Endometrial microvascular endothelial cells (primary cell): ENCODE measurements around the gene POLG2. TPM values are rescaled to one million over a fixed set of nuclear protein-coding genes. Genes with fewer than 3 reads are reported as not detected.

Experiments
- in situ Hi-C: cut with HindIII; loops from 2 replicates; pipeline ENCODE4 v1.10.0; 2017; ENCODE audit warnings: low sequenced_read_pairs, low pct_unique_long_range_greater_than_20kb; ENCODE audit errors: inconsistent ontology term
- total RNA-seq: library from RNA; depleted of rRNA; stranded (reverse); fragments of >200 nt; gene quantifications from one replicate; pipeline ENCODE4 v1.2.3, GENCODE V29; 2015; ENCODE audit errors: inconsistent ontology term

POLG2 gene
- total RNA-seq, 1 donor from 2014 or later, result 15.4 TPM

DNA sequence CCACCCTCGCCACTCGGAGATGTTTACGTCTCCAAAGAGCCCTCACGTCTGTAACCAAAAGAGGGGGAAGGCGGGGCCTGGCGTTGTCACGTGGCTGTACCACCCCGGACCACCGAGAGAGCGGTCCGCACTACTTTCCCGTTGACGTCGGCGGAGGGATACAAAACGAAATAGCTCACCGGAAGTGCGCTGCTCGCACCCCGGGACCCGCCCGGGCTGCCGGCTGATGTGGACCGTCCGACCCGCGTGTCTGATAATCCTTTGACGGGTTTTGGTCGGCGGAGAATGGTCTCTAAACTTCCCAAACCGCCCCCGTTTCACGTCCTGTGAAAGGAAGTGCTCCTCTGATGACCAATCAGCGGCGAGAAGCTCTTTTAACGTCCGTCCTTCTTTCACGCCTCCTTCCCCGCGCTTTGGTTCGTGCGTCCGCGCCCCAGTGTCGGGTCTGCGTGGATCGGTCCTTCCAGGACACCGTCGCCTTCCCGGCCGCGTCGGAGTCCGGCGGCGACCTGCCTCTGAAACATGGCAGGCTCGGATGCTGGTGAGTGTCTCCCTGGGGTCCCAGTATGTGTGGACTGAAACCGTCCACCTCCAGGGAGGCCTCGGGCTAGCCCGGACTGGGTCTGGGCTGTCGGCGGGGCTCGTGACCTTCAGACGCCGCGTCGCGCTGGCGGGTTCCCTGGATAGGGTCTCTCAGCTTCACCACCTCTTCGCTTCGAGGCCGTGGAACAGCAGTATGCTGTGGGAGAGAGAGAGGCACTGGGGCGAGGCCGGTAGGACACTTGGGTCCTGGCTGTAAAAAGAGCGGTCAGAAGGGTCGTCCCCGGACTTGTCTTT, 9.9 kb upstream of the POLG2 start, which contains the start of gene CEP95:
CEP95 (plus strand) TSS at position 402 of the 837 bp plus-strand sequence; CDS start at position 523, 121 bp downstream.
- in situ Hi-C loops, result no loop called here

GRCh38 chr17:64506201-64506575, 9.3 kb upstream of the POLG2 start, which contains the start of gene DDX5:
DDX5 (minus strand) TSS chr17:64506289; CDS start chr17:64506119, 170 bp downstream.
- in situ Hi-C loops, result no loop called here

GRCh38 chr17:64505340-64506200, 8.7 kb upstream of the POLG2 start:
- in situ Hi-C loops, result no loop called here

DNA sequence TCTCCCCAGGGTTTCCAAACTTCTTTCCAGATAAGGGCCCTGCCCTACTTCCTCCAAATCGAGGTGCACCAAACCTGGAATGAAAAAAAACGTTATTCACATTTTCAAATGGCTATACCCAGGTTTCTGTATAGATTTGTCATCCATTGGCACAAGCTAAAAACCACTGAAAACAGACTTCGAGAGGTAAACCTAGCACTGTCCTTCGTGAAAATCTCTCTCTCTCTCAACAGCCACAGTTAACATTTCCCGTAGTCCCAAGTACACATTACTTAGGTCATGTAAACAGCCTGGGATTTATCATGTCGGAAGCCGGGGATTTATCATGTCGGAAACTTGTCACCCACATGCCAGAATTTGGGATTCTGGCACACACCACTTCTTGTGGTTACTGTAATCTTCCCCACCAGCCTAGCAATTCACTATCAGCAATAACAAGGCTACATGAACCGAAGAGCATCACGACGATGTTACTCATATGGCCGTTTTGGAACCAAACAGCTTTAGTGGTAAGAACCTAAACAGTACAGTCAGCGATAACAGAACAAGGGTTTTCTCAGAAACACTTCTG, 8.0 kb upstream of the POLG2 start:
- in situ Hi-C loops, result no loop called here

DNA sequence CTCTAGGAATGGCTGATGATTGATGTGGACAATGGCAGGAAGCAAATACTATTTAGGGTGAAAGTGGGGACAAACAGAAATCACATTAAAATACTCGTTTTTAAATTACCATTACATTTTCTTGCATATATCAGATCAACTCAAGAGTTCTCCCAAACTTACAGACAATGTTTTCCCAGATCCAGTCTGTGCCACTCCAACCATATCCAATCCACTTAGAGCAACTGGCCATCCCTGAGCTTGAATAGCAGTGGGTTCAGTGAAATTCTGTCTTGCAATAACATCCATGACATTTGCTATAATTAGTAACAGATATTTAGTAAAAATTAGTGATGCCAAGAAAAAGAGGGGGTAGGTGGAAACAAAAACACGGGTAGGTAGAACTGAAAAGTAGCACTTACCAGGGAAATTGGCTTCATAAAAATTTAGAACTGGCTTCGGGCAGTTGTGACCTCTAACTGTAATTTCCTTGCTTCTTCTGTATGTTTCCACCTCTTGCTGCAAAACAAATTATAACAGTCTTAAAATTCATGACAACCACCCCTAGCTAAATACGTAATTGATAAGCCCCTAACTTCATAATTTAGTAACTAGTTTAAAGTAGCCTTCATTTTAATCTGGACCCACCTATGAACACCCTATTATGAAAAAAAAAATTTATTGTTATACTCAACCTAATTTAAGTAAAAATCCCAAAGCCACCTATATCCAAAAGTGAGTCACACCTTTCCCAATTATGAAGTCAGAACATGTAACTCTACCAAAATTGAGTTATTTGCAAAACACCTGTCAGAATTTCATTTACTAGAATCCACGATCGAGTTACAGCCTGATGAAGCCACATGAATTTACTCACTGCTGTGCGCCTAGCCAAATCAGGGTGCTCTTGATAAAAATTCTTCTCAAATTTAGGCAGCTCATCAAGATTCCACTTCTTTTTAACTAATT, 7.2 kb upstream of the POLG2 start:
- in situ Hi-C loops, result no loop called here

- in situ Hi-C loops, result no loop called here
Measured at GRCh38 chr17:64503341-64503740, 6.5 kb upstream of the POLG2 start.

- in situ Hi-C loops, result no loop called here
Measured at GRCh38 chr17:64502809-64503208, 6.0 kb upstream of the POLG2 start.

DNA sequence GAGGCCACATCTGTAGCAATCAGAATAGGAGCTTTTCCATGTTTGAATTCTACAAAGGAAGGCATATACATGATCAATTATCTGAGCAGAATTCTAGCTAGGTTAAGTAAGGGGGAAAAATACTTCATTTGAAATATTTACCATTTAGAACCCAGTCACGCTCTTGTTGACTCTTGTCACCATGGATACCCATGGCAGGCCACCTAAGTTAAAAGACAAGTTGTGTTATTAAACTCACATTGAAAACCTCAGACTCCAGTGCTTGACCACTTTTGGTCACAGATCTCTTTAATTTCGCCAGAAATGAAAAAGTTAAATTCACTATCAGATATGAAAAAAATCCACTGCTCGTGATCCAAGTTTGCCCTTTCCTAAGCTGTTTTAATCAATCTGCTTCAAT, 5.2 kb upstream of the POLG2 start:
- in situ Hi-C loops, result no loop called here

DNA sequence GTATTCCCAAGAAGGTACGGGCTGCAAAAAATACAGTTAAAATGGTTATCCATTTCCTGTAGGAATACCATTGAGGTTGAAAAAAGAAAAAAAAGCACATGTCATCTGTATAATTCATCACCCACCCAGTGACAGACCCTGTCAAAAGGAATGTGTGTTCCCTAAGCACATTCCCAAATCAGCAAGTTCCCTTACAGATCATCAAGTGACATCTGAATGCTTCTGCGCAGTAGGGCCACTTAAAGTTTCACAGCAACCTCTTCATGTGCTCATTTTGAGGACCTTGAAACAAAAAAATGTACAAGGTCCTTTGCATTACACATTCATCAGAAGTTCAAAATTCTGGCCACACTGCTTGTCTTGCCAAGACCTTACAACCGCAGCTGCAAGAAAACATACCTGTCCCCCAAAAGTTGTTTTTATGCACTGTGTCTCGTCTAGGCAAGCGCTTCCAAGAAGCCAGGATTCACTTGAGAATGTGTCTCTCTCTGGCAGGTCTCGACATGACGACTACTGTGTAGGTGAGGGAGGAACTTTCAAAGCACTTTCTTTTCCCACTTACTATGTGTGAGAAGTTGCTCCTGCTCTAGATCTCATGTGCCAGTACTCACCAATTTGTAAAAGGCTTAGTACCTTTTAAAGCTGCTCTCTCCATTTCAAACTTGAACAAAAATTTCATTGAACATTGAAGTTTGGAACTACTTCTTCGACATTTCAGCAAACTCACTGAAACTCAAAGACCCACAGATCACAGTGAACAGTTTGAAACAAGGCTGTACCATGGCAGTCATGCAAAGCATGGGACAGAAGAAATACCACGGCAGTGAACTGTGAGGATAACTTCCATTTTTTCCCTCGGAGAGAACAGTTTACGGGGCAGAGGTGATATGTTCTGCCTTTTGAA, 4.3 kb upstream of the POLG2 start:
- in situ Hi-C loops, result no loop called here

- in situ Hi-C loops, result no loop called here
Measured at GRCh38 chr17:64500487-64500859, 3.6 kb upstream of the POLG2 start.

DNA sequence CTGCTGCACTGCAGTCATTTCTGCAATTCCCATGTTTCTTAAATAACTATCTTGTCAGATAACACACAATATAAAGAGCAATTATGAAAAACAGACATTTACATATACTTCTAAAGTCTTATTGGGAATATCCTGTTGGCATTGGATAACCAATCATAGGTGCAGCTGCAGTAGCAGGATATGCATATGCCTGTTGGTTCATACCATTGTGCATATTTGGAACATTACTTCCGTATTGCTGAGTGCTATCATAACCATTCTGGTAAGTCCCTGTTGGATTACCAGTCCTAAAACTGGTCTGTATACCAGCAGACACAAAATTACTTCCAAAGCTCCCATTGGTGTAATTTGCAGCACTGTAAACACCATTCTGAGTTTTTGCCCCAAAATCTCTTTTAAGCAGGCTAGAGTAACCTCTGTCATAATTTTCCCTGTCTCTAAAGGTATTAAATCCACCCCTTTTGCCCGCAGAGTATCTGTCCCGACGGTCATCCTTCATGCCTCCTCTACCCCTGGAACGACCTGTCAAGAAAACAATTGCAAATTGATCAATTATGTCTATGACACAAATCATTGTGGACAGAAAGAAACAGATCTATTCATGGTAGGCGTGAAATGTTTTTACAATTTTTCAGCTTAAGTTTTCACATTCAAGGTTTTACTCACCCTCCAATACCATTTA, 3.1 kb upstream of the POLG2 start:
- in situ Hi-C loops, result loop anchor here (10.0 kb wide), 1 partner anchor 175 kb away; no protein-coding TSS in a partner anchor

GRCh38 chr17:64498308-64499203, 1.7 kb upstream of the POLG2 start:
- in situ Hi-C loops, result loop anchor here (10.0 kb wide), 1 partner anchor 174 kb away; no protein-coding TSS in a partner anchor

GRCh38 chr17:64497565-64498035, 746 bp upstream of the POLG2 start:
- in situ Hi-C loops, result loop anchor here (10.0 kb wide), 1 partner anchor 173 kb away; no protein-coding TSS in a partner anchor

DNA sequence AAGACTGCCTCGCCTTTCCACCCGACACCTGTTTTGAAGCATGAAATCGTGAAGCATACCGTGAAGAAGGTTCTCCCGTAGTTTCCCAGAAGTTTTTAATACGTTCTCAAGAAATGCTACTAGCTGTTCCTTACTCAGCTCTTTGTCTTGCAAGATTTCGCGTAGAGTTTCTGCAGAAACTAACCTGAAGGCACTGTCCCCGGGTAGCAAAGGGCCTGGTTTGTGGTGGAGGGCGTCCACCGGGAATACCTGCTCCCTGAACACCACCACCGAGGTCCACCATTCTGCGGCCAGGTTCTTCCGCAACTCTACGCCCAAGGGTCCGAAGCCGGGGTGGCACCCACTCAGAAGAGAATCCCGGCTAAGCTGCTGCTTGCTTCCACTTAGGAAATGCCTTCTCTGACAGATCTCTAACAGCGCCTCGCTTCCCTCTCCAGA, 487 bp downstream of the POLG2 start:
- in situ Hi-C loops, result loop anchor here (10.0 kb wide), 1 partner anchor 172 kb away; no protein-coding TSS in a partner anchor

GRCh38 chr17:64495300-64495699, 1.6 kb downstream of the POLG2 start:
- in situ Hi-C loops, result loop anchor here (10.0 kb wide), 1 partner anchor 170 kb away; no protein-coding TSS in a partner anchor
